Measurements from ENCODE around the gene PCSK7.

- TF ChIP-seq CTCF (IDR thresholded peaks at IDR 0.05; ENCODE audit: poor library complexity) = no peak
- TF ChIP-seq EZH2phosphoT487 (IDR thresholded peaks at IDR 0.05; ENCODE audit: low read depth, severe bottlenecking, unreplicated experiment) = no peak
Observed at GRCh38 chr11:117177534-117178209, 54.2 kb downstream of the PCSK7 start.

All from hepatocyte (in vitro differentiated cells).